Endodermal cell (in vitro differentiated cells): ENCODE data around the gene ZGLP1. TPM values are rescaled to one million over a fixed set of nuclear protein-coding genes. Genes with fewer than 3 reads are reported as not detected.

ENCODE experiments used
- DNase-seq: peaks from one replicate; pipeline ENCODE4 v3.0.0-alpha.2; 2017
- H3K27ac ChIP-seq: 2 replicates; pipeline ENCODE4 v1.5.1; 2013; ENCODE audit warnings: mild to moderate bottlenecking, low read depth, low read length, moderate library complexity
- H3K27me3 ChIP-seq: 2 replicates; pipeline ENCODE4 v1.6.1; 2013; ENCODE audit warnings: mild to moderate bottlenecking, low read length, moderate library complexity; ENCODE audit not compliant: insufficient read depth, control insufficient read depth, poor library complexity, severe bottlenecking
- H3K36me3 ChIP-seq: 2 replicates; pipeline ENCODE4 v1.7.0; 2013; ENCODE audit warnings: mild to moderate bottlenecking, low read length, moderate library complexity; ENCODE audit not compliant: control insufficient read depth, insufficient read depth
- H3K4me1 ChIP-seq: one replicate; pipeline ENCODE4 v1.7.0; 2013; ENCODE audit warnings: low read length; ENCODE audit not compliant: control insufficient read depth, insufficient read depth
- H3K4me3 ChIP-seq: 2 replicates; pipeline ENCODE4 v1.5.1; 2013; ENCODE audit warnings: mild to moderate bottlenecking, low read length, moderate library complexity
- H3K9ac ChIP-seq: 2 replicates; pipeline ENCODE4 v1.6.1; 2013; ENCODE audit warnings: mild to moderate bottlenecking, low read length, moderate library complexity; ENCODE audit not compliant: poor library complexity, severe bottlenecking; ENCODE audit errors: extremely low read depth
- H3K9me3 ChIP-seq: 2 replicates; pipeline ENCODE4 v1.6.1; 2013; ENCODE audit warnings: mild to moderate bottlenecking, low read length, moderate library complexity; ENCODE audit not compliant: control insufficient read depth
- H3K27ac Mint-ChIP-seq: 2 replicates; pipeline ENCODE4 v1.8.0; 2020; ENCODE audit warnings: mixed read lengths
- H3K27me3 Mint-ChIP-seq: 2 replicates; pipeline ENCODE4 v1.8.0; 2021; ENCODE audit warnings: mild to moderate bottlenecking, mixed read lengths; ENCODE audit not compliant: insufficient read depth
- H3K36me3 Mint-ChIP-seq: 2 replicates; pipeline ENCODE4 v1.8.0; 2020; ENCODE audit warnings: low read depth, mixed read lengths
- H3K4me1 Mint-ChIP-seq: 2 replicates; pipeline ENCODE4 v1.8.0; 2020; ENCODE audit warnings: mixed read lengths
- H3K4me3 Mint-ChIP-seq: 2 replicates; pipeline ENCODE4 v1.8.0; 2020; ENCODE audit warnings: mild to moderate bottlenecking, moderate library complexity, mixed read lengths
- H3K9me3 Mint-ChIP-seq: 2 replicates; pipeline ENCODE4 v1.8.0; 2020; ENCODE audit warnings: mild to moderate bottlenecking, mixed read lengths
- WGBS, 2 experiments: methylation state at CpG; one replicate each; pipeline versions ENCODE4 v1.1.5 to v1.1.7; 2013; ENCODE audit warnings: missing lambda C conversion rate in 2 of 2, mixed read lengths in 1 of 2; ENCODE audit not compliant: insufficient coverage in 1 of 2, insufficient read length in 1 of 2; 5-methylcytosine and 5-hydroxymethylcytosine counted together
- total RNA-seq, 2 donors: library from RNA; stranded (reverse); fragmentation: NEBNext Ultra II Directional in 1 of 2; extraction: Animal tissue kit (Norgen Biotek cat#: 25700) in 1 of 2; gene quantifications; 2 replicates in 1 of 2; 3 replicates in 1 of 2; pipeline ENCODE4 v1.2.1, GENCODE V29; 2021
- TF ChIP-seq, protein P1 (sequence below): fragments of 200-600 bp; sonication (generic); conservative IDR thresholded peaks from 2 replicates; pipeline ENCODE4 v1.5.0; 2021; ENCODE audit warnings: antibody characterized with exemption, mild to moderate bottlenecking

The ZGLP1 gene
- total RNA-seq, 2 donors from 2014 or later: 4.5 to 7.8 TPM

GRCh38 chr19:10334588-10335351 lies 25.2 kb upstream of the ZGLP1 start:
- TF ChIP-seq, protein P1, sequence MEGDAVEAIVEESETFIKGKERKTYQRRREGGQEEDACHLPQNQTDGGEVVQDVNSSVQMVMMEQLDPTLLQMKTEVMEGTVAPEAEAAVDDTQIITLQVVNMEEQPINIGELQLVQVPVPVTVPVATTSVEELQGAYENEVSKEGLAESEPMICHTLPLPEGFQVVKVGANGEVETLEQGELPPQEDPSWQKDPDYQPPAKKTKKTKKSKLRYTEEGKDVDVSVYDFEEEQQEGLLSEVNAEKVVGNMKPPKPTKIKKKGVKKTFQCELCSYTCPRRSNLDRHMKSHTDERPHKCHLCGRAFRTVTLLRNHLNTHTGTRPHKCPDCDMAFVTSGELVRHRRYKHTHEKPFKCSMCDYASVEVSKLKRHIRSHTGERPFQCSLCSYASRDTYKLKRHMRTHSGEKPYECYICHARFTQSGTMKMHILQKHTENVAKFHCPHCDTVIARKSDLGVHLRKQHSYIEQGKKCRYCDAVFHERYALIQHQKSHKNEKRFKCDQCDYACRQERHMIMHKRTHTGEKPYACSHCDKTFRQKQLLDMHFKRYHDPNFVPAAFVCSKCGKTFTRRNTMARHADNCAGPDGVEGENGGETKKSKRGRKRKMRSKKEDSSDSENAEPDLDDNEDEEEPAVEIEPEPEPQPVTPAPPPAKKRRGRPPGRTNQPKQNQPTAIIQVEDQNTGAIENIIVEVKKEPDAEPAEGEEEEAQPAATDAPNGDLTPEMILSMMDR: peak; percentile 46
- no peaks in the 10 kb centered on the region for H3K9me3 Mint-ChIP-seq
- H3K36me3 Mint-ChIP-seq: peaks cover 7% of the 10 kb centered on the region
- peaks cover 9% of the 10 kb centered on the region for H3K36me3 ChIP-seq
- peaks cover 3% of the 10 kb centered on the region for H3K4me1 ChIP-seq
- H3K9ac ChIP-seq: peak overlapping the region; percentile 35
- H3K27ac ChIP-seq: no peak overlapping the region
- no peaks in the 10 kb centered on the region for H3K9me3 ChIP-seq
- H3K27ac Mint-ChIP-seq: peak overlapping the region; percentile 48
- H3K27me3 ChIP-seq: no peaks in the 10 kb centered on the region
- H3K4me3 Mint-ChIP-seq: peak overlapping the region; percentile 94
- peak overlapping the region; percentile 95 for H3K4me3 ChIP-seq
- 7 to 10% methylated on average over 25 to 59 of the region's 59 CpGs for WGBS, 2 experiments
- DNase-seq: peak; percentile 99
- H3K27me3 Mint-ChIP-seq: no peaks in the 10 kb centered on the region
- H3K4me1 Mint-ChIP-seq: peaks cover 12% of the 10 kb centered on the region

- Histone ChIP-seq H3K27me3 (no peaks in the 10 kb centered on the region), H3K9ac (peak overlapping the region; percentile 35), H3K9me3 (no peaks in the 10 kb centered on the region), H3K27ac (no peak overlapping the region), H3K4me3 (peak overlapping the region; percentile 95), H3K4me1 (peaks cover 3% of the 10 kb centered on the region), H3K36me3 (peaks cover 15% of the 10 kb centered on the region)
- 3 to 7% methylated on average over 26 to 44 of the region's 44 CpGs for WGBS, 2 experiments
- peak; percentile 73 for DNase-seq
- no peaks in the 10 kb centered on the region for H3K9me3 Mint-ChIP-seq
- no peaks in the 10 kb centered on the region for H3K27me3 Mint-ChIP-seq
- peaks cover 14% of the 10 kb centered on the region for H3K36me3 Mint-ChIP-seq
- TF ChIP-seq, protein P1: no peak
- H3K4me1 Mint-ChIP-seq: peaks cover 12% of the 10 kb centered on the region
- H3K4me3 Mint-ChIP-seq: peak overlapping the region; percentile 94
- peak overlapping the region; percentile 96 for H3K27ac Mint-ChIP-seq
These were observed 24.4 kb upstream of the ZGLP1 start for GRCh38 chr19:10333758-10334587.

DNA sequence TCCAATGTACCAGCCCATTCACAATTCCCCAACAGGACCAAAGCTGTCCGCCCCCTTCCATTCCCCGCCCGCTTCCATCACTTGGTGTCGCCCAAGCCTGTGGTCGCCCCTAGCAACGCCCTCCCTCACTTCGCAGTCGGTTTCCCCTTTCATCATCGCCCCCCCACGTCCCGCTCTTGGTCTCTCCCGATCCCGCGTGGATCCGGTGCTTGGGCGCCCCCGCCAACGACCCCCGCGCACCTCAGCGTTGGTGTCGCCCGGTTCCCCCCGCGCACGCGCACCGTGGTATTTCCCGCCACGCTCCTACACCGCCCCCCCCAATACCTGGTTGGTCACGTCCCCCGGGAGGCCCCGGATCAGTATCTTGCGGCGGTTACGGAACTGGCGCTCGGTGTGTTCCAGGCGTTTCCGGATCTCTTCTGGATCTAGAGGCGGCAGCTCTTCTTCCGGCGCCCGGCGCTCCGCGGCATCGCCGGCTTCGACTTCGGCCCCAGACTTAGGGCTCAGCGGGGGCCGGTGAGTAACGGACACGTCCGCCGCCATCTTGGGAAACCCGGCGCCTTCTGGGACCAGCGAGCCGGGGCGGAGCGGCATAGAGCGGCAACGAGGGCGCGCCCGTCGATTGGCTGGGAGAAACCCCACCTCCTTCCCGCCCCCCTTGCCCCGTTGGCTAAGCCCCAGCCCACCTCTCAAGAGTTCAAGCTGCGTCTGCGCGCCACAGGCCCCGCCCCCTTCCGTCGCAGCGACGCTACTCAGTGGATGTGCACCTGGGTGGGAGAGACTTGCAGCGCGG lies 23.5 kb upstream of the ZGLP1 start, which contains the start of gene RAVER1:
Gene RAVER1, minus strand, starts transcription at position 565 of the 793 bp plus-strand sequence. Its CDS starts 22 bp downstream, at position 543.
- WGBS, 2 experiments: 0% methylated on average over 8 to 79 of the region's 82 CpGs
- Mint-ChIP-seq H3K27me3 (no peaks in the 10 kb centered on the region), H3K4me3 (peak within 1 kb of the TSS; percentile 94), H3K4me1 (peaks cover 12% of the 10 kb centered on the region), H3K36me3 (peaks cover 18% of the 10 kb centered on the region), H3K27ac (peak within 1 kb of the TSS; percentile 96), H3K9me3 (no peaks in the 10 kb centered on the region)
- Histone ChIP-seq H3K27ac (peak within 1 kb of the TSS; percentile 98), H3K4me3 (peak within 1 kb of the TSS; percentile 95), H3K27me3 (no peaks in the 10 kb centered on the region), H3K9me3 (no peaks in the 10 kb centered on the region), H3K9ac (peak within 1 kb of the TSS; percentile 80), H3K36me3 (peaks cover 21% of the 10 kb centered on the region), H3K4me1 (peaks cover 3% of the 10 kb centered on the region)
- peak; percentile 99 for DNase-seq
- TF ChIP-seq, protein P1: no peak
